IMR-90 (cell line): ENCODE results near the gene NFX1. TPM values are rescaled to one million over a fixed set of nuclear protein-coding genes. Genes with fewer than 3 reads are reported as not detected.

Source experiments
- ATAC-seq: fragments of 200-7000 bp; cut with Tn5 transposase; 2 replicates; pipeline ENCODE4 v1.9.1; 2020; ENCODE audit warnings: low read depth, mild to moderate bottlenecking, moderate library complexity
- BruUV-seq: library from RNA; stranded (reverse); fragments of 400-500 nt; replicated peaks from 2 replicates; lab custom pipeline; 2021; lab: Mats Ljungman, UMichigan
- CTCF ChIA-PET: fragments of 300-600 bp; formaldehyde crosslinking; extraction: SDS; loops from one replicate; lab custom pipeline; 2021; ENCODE audit warnings: antibody characterized with exemption; lab: Yijun Ruan, JAX
- POLR2A ChIA-PET: fragments of 300-600 bp; sonication (Branson Sonifier 250); formaldehyde crosslinking; loops from one replicate; lab custom pipeline; 2022; ENCODE audit warnings: antibody characterized with exemption; ENCODE audit not compliant: unreplicated experiment; lab: Charles Lee
- DNase-seq: peaks from one replicate; pipeline ENCODE4 v3.0.0; 2013
- H2AFZ ChIP-seq: replicated peaks from 2 replicates; pipeline ENCODE3; 2013; ENCODE audit warnings: low read length, mild to moderate bottlenecking; ENCODE audit not compliant: poor library complexity
- H2AK5ac ChIP-seq: 2 replicates; pipeline ENCODE4 v1.6.1; 2013; ENCODE audit warnings: low read depth, low read length, inconsistent platforms
- H2AK9ac ChIP-seq: replicated peaks from 2 replicates; pipeline ENCODE3; 2013; ENCODE audit warnings: mild to moderate bottlenecking, low read depth, low read length, moderate library complexity; ENCODE audit not compliant: poor library complexity
- H2BK120ac ChIP-seq: 2 replicates; pipeline ENCODE4 v1.6.1; 2013; ENCODE audit warnings: low read depth, low read length, inconsistent platforms
- H2BK15ac ChIP-seq: 3 replicates; pipeline ENCODE4 v1.6.1; 2013; ENCODE audit warnings: low read depth, low read length, inconsistent platforms
- H2BK20ac ChIP-seq: 2 replicates; pipeline ENCODE4 v1.6.1; 2013; ENCODE audit warnings: low read depth, mild to moderate bottlenecking, inconsistent platforms, low read length, moderate library complexity
- H2BK5ac ChIP-seq: 2 replicates; pipeline ENCODE4 v1.6.1; 2013; ENCODE audit warnings: mild to moderate bottlenecking, low read depth, low read length, inconsistent platforms; ENCODE audit not compliant: poor library complexity, severe bottlenecking
- H3K14ac ChIP-seq: replicated peaks from 2 replicates; pipeline ENCODE4 v1.6.1; 2013; ENCODE audit warnings: low read depth, low read length, inconsistent platforms
- H3K18ac ChIP-seq: 2 replicates; pipeline ENCODE4 v1.6.1; 2013; ENCODE audit warnings: low read depth, low read length, control low read depth
- H3K23ac ChIP-seq: 2 replicates; pipeline ENCODE4 v1.6.1; 2013; ENCODE audit warnings: low read depth, low read length, inconsistent platforms
- H3K27ac ChIP-seq: 2 replicates; pipeline ENCODE4 v1.5.1; 2013; ENCODE audit warnings: mild to moderate bottlenecking, control low read depth, low read length; ENCODE audit not compliant: insufficient read depth
- H3K27me3 ChIP-seq: 2 replicates; pipeline ENCODE4 v1.6.1; 2013; ENCODE audit warnings: low read length; ENCODE audit not compliant: control insufficient read depth, insufficient read depth
- H3K36me3 ChIP-seq: 2 replicates; pipeline ENCODE4 v1.6.1; 2013; ENCODE audit warnings: low read length, mixed read lengths; ENCODE audit not compliant: control insufficient read depth, insufficient read depth
- H3K4ac ChIP-seq: 2 replicates; pipeline ENCODE4 v1.6.1; 2013; ENCODE audit warnings: low read depth, low read length, inconsistent platforms
- H3K4me1 ChIP-seq: 2 replicates; pipeline ENCODE4 v1.6.1; 2013; ENCODE audit warnings: low read length, mixed read lengths; ENCODE audit not compliant: control insufficient read depth, insufficient read depth
- H3K4me2 ChIP-seq: 2 replicates; pipeline ENCODE4 v1.6.1; 2013; ENCODE audit warnings: low read depth, mild to moderate bottlenecking, control low read depth, low read length, moderate library complexity
- H3K4me3 ChIP-seq: 2 replicates; pipeline ENCODE4 v1.5.1; 2013; ENCODE audit warnings: low read depth, mild to moderate bottlenecking, control low read depth, low read length, moderate library complexity; ENCODE audit not compliant: insufficient read depth
- H3K56ac ChIP-seq: 2 replicates; pipeline ENCODE4 v1.6.1; 2013; ENCODE audit warnings: low read length, inconsistent platforms; ENCODE audit not compliant: insufficient read depth; ENCODE audit errors: extremely low read depth
- H3K79me1 ChIP-seq, 2 experiments: 2 replicates each; pipeline ENCODE4 v1.6.1; 2013; ENCODE audit warnings: low read length in 2 of 2, inconsistent platforms in 1 of 2, low read depth in 1 of 2
- H3K9ac ChIP-seq: 2 replicates; pipeline ENCODE4 v1.6.1; 2013; ENCODE audit warnings: low read depth, low read length, control low read depth
- H3K9me1 ChIP-seq: 2 replicates; pipeline ENCODE4 v1.6.1; 2013; ENCODE audit warnings: low read length, inconsistent platforms; ENCODE audit not compliant: insufficient read depth
- H3K9me3 ChIP-seq: 2 replicates; pipeline ENCODE4 v1.6.1; 2013; ENCODE audit warnings: low read length; ENCODE audit not compliant: control insufficient read depth, insufficient read depth
- H4K20me1 ChIP-seq: 2 replicates; pipeline ENCODE4 v1.6.1; 2013; ENCODE audit warnings: low read length, inconsistent platforms; ENCODE audit not compliant: insufficient read depth
- H4K5ac ChIP-seq: 2 replicates; pipeline ENCODE4 v1.6.1; 2013; ENCODE audit warnings: mild to moderate bottlenecking, low read depth, low read length, control low read depth
- H4K8ac ChIP-seq, 2 experiments: 2 replicates each; pipeline ENCODE4 v1.6.1; 2013; ENCODE audit warnings: low read depth in 2 of 2, low read length in 2 of 2, control low read depth in 1 of 2, inconsistent platforms in 1 of 2
- H4K91ac ChIP-seq: 2 replicates; pipeline ENCODE4 v1.6.1; 2013; ENCODE audit warnings: low read depth, low read length, inconsistent platforms; ENCODE audit not compliant: insufficient read depth
- POLR2A ChIP-seq: IDR thresholded peaks from 2 replicates; pipeline ENCODE4 v1.6.1; 2012; ENCODE audit warnings: mild to moderate bottlenecking, low read depth, low read length
- RAD21 ChIP-seq: IDR thresholded peaks from 2 replicates; pipeline ENCODE4 v1.6.1; 2012; ENCODE audit warnings: low read length, improper control_type of control experiment
- WGBS, 2 experiments: methylation state at CpG; one replicate each; pipeline versions ENCODE4 v1.1.5 to v1.1.7; 2013; ENCODE audit warnings: missing lambda C conversion rate in 2 of 2; ENCODE audit not compliant: insufficient read length in 1 of 2; ENCODE audit errors: extremely low coverage in 2 of 2; 5-methylcytosine and 5-hydroxymethylcytosine counted together
- dilution Hi-C: fragments of 300-500 bp; cut with HindIII; formaldehyde crosslinking; loops from one replicate; pipeline ENCODE4 v1.14.3; 2018; ENCODE audit warnings: low sequenced_read_pairs; ENCODE audit not compliant: unreplicated experiment
- in situ Hi-C: fragments of 300-500 bp; cut with MboI; formaldehyde crosslinking; loops from 3 replicates; pipeline ENCODE4 v1.14.3; 2019; ENCODE audit warnings: low sequenced_read_pairs, inconsistent platforms, mixed read lengths
- intact Hi-C: fragments of 100-400 bp; cut with micrococcal nuclease; formaldehyde crosslinking; loops from 2 replicates; pipeline ENCODE4 v1.10.0; 2022
- polyA plus RNA-seq, 3 experiments: library from polyadenylated mRNA; depleted of rRNA; stranded (reverse); fragments of >200 nt; gene quantifications; 2 replicates each; pipeline ENCODE4 v1.2.3, GENCODE V29; 2012; ENCODE audit warnings: low replicate concordance in 1 of 3
- total RNA-seq: library from RNA; depleted of rRNA; stranded (reverse); fragments of >200 nt; gene quantifications from 2 replicates; pipeline ENCODE4 v1.2.3, GENCODE V29; 2012
- TF ChIP-seq, protein P1 (sequence below): conservative IDR thresholded peaks from 2 replicates; pipeline ENCODE4 v1.5.1; 2012; ENCODE audit warnings: mild to moderate bottlenecking, low read depth, low read length, improper control_type of control experiment

Gene NFX1
- total and polyA plus RNA-seq, 2 of the 4 experiments (the other 2 are of a cell fraction): 27.0 to 36.0 TPM

DNA sequence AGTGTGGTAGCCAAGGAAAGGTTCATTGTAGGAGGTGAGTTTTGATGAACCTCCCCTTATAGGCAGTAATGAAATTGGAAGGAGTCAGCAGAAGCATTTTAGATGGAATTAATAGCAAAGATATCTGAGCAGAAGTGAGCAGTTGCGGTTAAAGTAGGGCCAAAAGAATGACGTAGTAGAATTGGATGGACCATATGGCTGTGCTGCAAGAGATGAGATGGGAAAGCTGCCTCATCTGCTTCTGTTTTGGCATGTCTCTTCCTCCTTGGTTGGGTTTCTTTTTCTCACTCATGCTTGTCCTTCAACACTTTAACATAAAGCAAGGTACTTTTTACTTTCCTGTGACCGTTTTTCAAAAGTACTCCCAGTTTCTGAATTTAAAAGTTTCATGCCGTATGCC, 56.2 kb downstream of the NFX1 start:
- Histone ChIP-seq H2BK5ac (no peak overlapping the region), H2BK15ac (no peak overlapping the region), H4K8ac (no peak overlapping the region), H3K9ac (no peak overlapping the region), H4K91ac (no peak overlapping the region), H3K14ac (no peak overlapping the region), H3K4ac (no peak overlapping the region), H3K27ac (no peak overlapping the region), H3K9me1 (peaks cover 3% of the 10 kb centered on the region), H2AK9ac (no peak overlapping the region), H3K9me3 (no peaks in the 10 kb centered on the region), H2AFZ (no peak overlapping the region), H2BK120ac (no peak overlapping the region), H4K20me1 (no peaks in the 10 kb centered on the region; the same call in 1 of the 2 replicates), H3K36me3 (peaks cover 29% of the 10 kb centered on the region), H2AK5ac (no peak overlapping the region), H3K79me1 (peaks cover 0 to 11% of the 10 kb centered on the region in 2 experiments; a peak in 1 of 4 replicates), H3K18ac (no peak overlapping the region), H4K5ac (no peak overlapping the region), H3K4me2 (no peak overlapping the region), H3K4me3 (no peak overlapping the region), H3K4me1 (peaks cover 5% of the 10 kb centered on the region; the same call in 1 of the 2 replicates), H3K27me3 (no peaks in the 10 kb centered on the region), H2BK20ac (no peak overlapping the region), H3K56ac (no peak overlapping the region), H3K23ac (no peak overlapping the region)
- intact Hi-C loops: no loop called here
- in situ Hi-C loops: no loop called here
- dilution Hi-C loops: no loop called here
- no CpG with 5 or more reads among the region's 4 CpGs for WGBS, 2 experiments
- TF ChIP-seq RAD21: no peak
- TF ChIP-seq POLR2A: no peak
- TF ChIP-seq, protein P1, sequence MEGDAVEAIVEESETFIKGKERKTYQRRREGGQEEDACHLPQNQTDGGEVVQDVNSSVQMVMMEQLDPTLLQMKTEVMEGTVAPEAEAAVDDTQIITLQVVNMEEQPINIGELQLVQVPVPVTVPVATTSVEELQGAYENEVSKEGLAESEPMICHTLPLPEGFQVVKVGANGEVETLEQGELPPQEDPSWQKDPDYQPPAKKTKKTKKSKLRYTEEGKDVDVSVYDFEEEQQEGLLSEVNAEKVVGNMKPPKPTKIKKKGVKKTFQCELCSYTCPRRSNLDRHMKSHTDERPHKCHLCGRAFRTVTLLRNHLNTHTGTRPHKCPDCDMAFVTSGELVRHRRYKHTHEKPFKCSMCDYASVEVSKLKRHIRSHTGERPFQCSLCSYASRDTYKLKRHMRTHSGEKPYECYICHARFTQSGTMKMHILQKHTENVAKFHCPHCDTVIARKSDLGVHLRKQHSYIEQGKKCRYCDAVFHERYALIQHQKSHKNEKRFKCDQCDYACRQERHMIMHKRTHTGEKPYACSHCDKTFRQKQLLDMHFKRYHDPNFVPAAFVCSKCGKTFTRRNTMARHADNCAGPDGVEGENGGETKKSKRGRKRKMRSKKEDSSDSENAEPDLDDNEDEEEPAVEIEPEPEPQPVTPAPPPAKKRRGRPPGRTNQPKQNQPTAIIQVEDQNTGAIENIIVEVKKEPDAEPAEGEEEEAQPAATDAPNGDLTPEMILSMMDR: no peak
- no peak for DNase-seq
- POLR2A ChIA-PET: no interaction called here
- CTCF ChIA-PET: no interaction called here
- ATAC-seq: no peak
- BruUV-seq: no TSS peak
